Fibroblast of lung (primary cell): Measurements from ENCODE around the gene ST6GAL1.

Source experiments
- EZH2 ChIP-seq: IDR thresholded peaks from 2 replicates; pipeline ENCODE4 v1.5.1; 2012; ENCODE audit warnings: low read length, control low read depth, mild to moderate bottlenecking; ENCODE audit errors: missing control alignments
- TF ChIP-seq, protein P1 (sequence below), 2 donors: IDR thresholded peaks in 1 of 2; conservative IDR thresholded peaks in 1 of 2; 1 replicate in 1 of 2; 2 replicates in 1 of 2; pipeline ENCODE4 v1.5.1; 2011 to 2012; ENCODE audit warnings: low read length in 2 of 2, control low read depth in 1 of 2, inconsistent platforms in 1 of 2, low read depth in 1 of 2, mild to moderate bottlenecking in 1 of 2

DNA sequence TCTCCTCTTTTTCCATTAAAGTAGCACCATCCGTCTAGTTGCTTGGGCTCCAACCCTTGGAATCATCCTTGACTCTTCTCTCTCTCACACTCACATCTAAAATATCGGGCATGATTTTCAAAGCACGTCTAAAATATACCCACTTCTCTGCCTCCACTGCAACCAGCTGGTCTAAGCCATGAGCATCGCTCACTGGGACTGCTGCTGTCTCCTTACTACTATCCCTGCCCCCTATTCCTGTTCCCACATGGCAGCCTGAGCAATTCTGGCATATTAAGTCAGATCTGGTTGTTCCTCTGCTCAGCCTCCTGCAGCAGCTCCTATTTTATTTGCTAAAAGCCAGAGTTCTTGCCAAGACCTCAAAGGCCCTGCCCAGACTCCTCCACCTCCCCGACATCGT, 53.7 kb downstream of the ST6GAL1 start:
- TF ChIP-seq, protein P1, sequence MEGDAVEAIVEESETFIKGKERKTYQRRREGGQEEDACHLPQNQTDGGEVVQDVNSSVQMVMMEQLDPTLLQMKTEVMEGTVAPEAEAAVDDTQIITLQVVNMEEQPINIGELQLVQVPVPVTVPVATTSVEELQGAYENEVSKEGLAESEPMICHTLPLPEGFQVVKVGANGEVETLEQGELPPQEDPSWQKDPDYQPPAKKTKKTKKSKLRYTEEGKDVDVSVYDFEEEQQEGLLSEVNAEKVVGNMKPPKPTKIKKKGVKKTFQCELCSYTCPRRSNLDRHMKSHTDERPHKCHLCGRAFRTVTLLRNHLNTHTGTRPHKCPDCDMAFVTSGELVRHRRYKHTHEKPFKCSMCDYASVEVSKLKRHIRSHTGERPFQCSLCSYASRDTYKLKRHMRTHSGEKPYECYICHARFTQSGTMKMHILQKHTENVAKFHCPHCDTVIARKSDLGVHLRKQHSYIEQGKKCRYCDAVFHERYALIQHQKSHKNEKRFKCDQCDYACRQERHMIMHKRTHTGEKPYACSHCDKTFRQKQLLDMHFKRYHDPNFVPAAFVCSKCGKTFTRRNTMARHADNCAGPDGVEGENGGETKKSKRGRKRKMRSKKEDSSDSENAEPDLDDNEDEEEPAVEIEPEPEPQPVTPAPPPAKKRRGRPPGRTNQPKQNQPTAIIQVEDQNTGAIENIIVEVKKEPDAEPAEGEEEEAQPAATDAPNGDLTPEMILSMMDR (conservative IDR thresholded peaks at IDR 0.05 in 1 of 2, IDR thresholded peaks at IDR 0.05 in 1 of 2; ENCODE audit: low read depth in 1 of 2, low read length in 2 of 2), result no peak
- no peak for TF ChIP-seq EZH2
